Measurements from ENCODE around the gene TFPI.

The TFPI gene

GRCh38 chr2:187554011-187554703 lies at the start of gene TFPI:
Gene TFPI, minus strand, starts transcription at chr2:187554435. Its CDS starts 50,667 bp downstream, at chr2:187503768.
- no peak within 1 kb of the TSS for H3K27ac ChIP-seq (ENCODE audit: low read depth, low read length)
- no peaks in the 10 kb centered on the region for H3K9me3 ChIP-seq (ENCODE audit: low read length)
- no peaks in the 10 kb centered on the region for H3K4me1 ChIP-seq (ENCODE audit: insufficient read depth, low read length)
- peak within 1 kb of the TSS; percentile 55 for H3K9ac ChIP-seq (ENCODE audit: low read length)
- no peaks in the 10 kb centered on the region for H3K27me3 ChIP-seq (ENCODE audit: control insufficient read depth in 1 of 2, insufficient read depth in 2 of 2, low read length in 2 of 2)
- peak within 1 kb of the TSS; percentile 13 to 58 for H3K4me3 ChIP-seq (ENCODE audit: low read depth in 1 of 2, low read length in 2 of 2)
- no peaks in the 10 kb centered on the region for H3K36me3 ChIP-seq (ENCODE audit: insufficient read depth, low read length)

GRCh38 chr2:187594801-187595200 lies 40.6 kb upstream of the TFPI start:
- Histone ChIP-seq H3K9me3 (ENCODE audit: low read length) (no peaks in the 10 kb centered on the region), H3K4me1 (ENCODE audit: insufficient read depth, low read length) (no peaks in the 10 kb centered on the region), H3K4me3 (ENCODE audit: low read depth in 1 of 2, low read length in 2 of 2) (no peak overlapping the region), H3K36me3 (ENCODE audit: insufficient read depth, low read length) (no peaks in the 10 kb centered on the region), H3K27me3 (ENCODE audit: control insufficient read depth in 1 of 2, insufficient read depth in 2 of 2, low read length in 2 of 2) (no peaks in the 10 kb centered on the region), H3K9ac (ENCODE audit: low read length) (no peak overlapping the region), H3K27ac (ENCODE audit: low read depth, low read length) (no peak overlapping the region)

- Histone ChIP-seq H3K27ac (ENCODE audit: low read depth, low read length) (no peak overlapping the region), H3K36me3 (ENCODE audit: insufficient read depth, low read length) (no peaks in the 10 kb centered on the region), H3K9me3 (ENCODE audit: low read length) (no peaks in the 10 kb centered on the region), H3K4me3 (ENCODE audit: low read depth in 1 of 2, low read length in 2 of 2) (no peak overlapping the region), H3K9ac (ENCODE audit: low read length) (no peak overlapping the region), H3K4me1 (ENCODE audit: insufficient read depth, low read length) (no peaks in the 10 kb centered on the region), H3K27me3 (ENCODE audit: control insufficient read depth in 1 of 2, insufficient read depth in 2 of 2, low read length in 2 of 2) (no peaks in the 10 kb centered on the region)
Measured at GRCh38 chr2:187593697-187594096, 39.5 kb upstream of the TFPI start.

- H3K4me1 ChIP-seq (ENCODE audit: insufficient read depth, low read length) = no peaks in the 10 kb centered on the region
Measured at GRCh38 chr2:187593098-187593497, 38.9 kb upstream of the TFPI start.

GRCh38 chr2:187590175-187590574 lies 35.9 kb upstream of the TFPI start:
- H3K36me3 ChIP-seq (ENCODE audit: insufficient read depth, low read length) = no peaks in the 10 kb centered on the region
- H3K4me1 ChIP-seq (ENCODE audit: insufficient read depth, low read length) = no peaks in the 10 kb centered on the region
- H3K27me3 ChIP-seq (ENCODE audit: control insufficient read depth in 1 of 2, insufficient read depth in 2 of 2, low read length in 2 of 2) = no peaks in the 10 kb centered on the region
- no peak overlapping the region for H3K4me3 ChIP-seq (ENCODE audit: low read depth in 1 of 2, low read length in 2 of 2)
- H3K27ac ChIP-seq (ENCODE audit: low read depth, low read length) = no peak overlapping the region
- H3K9me3 ChIP-seq (ENCODE audit: low read length) = no peaks in the 10 kb centered on the region
- H3K9ac ChIP-seq (ENCODE audit: low read length) = no peak overlapping the region

More at GRCh38 chr2:187593098-187593497, 38.9 kb upstream of the TFPI start:
- H3K27me3 ChIP-seq (ENCODE audit: control insufficient read depth in 1 of 2, insufficient read depth in 2 of 2, low read length in 2 of 2) = no peaks in the 10 kb centered on the region
- no peaks in the 10 kb centered on the region for H3K36me3 ChIP-seq (ENCODE audit: insufficient read depth, low read length)
- H3K4me3 ChIP-seq (ENCODE audit: low read depth in 1 of 2, low read length in 2 of 2) = no peak overlapping the region
- H3K9ac ChIP-seq (ENCODE audit: low read length) = no peak overlapping the region
- no peak overlapping the region for H3K27ac ChIP-seq (ENCODE audit: low read depth, low read length)
- no peaks in the 10 kb centered on the region for H3K9me3 ChIP-seq (ENCODE audit: low read length)

GRCh38 chr2:187586011-187586641 lies 31.9 kb upstream of the TFPI start:
- no peaks in the 10 kb centered on the region for H3K27me3 ChIP-seq (ENCODE audit: control insufficient read depth in 1 of 2, insufficient read depth in 2 of 2, low read length in 2 of 2)
- no peaks in the 10 kb centered on the region for H3K4me1 ChIP-seq (ENCODE audit: insufficient read depth, low read length)
- H3K9ac ChIP-seq (ENCODE audit: low read length) = no peak overlapping the region
- H3K27ac ChIP-seq (ENCODE audit: low read depth, low read length) = no peak overlapping the region
- no peaks in the 10 kb centered on the region for H3K36me3 ChIP-seq (ENCODE audit: insufficient read depth, low read length)
- H3K9me3 ChIP-seq (ENCODE audit: low read length) = no peaks in the 10 kb centered on the region
- no peak overlapping the region for H3K4me3 ChIP-seq (ENCODE audit: low read depth in 1 of 2, low read length in 2 of 2)

- H3K27me3 ChIP-seq (ENCODE audit: control insufficient read depth in 1 of 2, insufficient read depth in 2 of 2, low read length in 2 of 2) = no peaks in the 10 kb centered on the region
- no peaks in the 10 kb centered on the region for H3K36me3 ChIP-seq (ENCODE audit: insufficient read depth, low read length)
- H3K27ac ChIP-seq (ENCODE audit: low read depth, low read length) = no peak overlapping the region
- H3K4me1 ChIP-seq (ENCODE audit: insufficient read depth, low read length) = no peaks in the 10 kb centered on the region
- peak overlapping the region; percentile 18 to 42 for H3K4me3 ChIP-seq (ENCODE audit: low read depth in 1 of 2, low read length in 2 of 2)
- H3K9ac ChIP-seq (ENCODE audit: low read length) = no peak overlapping the region
- no peaks in the 10 kb centered on the region for H3K9me3 ChIP-seq (ENCODE audit: low read length)
Measured at GRCh38 chr2:187581125-187581896, 27.1 kb upstream of the TFPI start.

GRCh38 chr2:187580462-187581124 lies 26.4 kb upstream of the TFPI start:
- Histone ChIP-seq H3K9ac (ENCODE audit: low read length) (no peak overlapping the region), H3K27ac (ENCODE audit: low read depth, low read length) (no peak overlapping the region), H3K4me3 (ENCODE audit: low read depth in 1 of 2, low read length in 2 of 2) (no peak overlapping the region), H3K27me3 (ENCODE audit: control insufficient read depth in 1 of 2, insufficient read depth in 2 of 2, low read length in 2 of 2) (no peaks in the 10 kb centered on the region), H3K36me3 (ENCODE audit: insufficient read depth, low read length) (no peaks in the 10 kb centered on the region), H3K4me1 (ENCODE audit: insufficient read depth, low read length) (no peaks in the 10 kb centered on the region), H3K9me3 (ENCODE audit: low read length) (no peaks in the 10 kb centered on the region)

GRCh38 chr2:187577310-187577709 lies 23.1 kb upstream of the TFPI start:
- Histone ChIP-seq H3K4me1 (ENCODE audit: insufficient read depth, low read length) (no peaks in the 10 kb centered on the region), H3K9me3 (ENCODE audit: low read length) (no peaks in the 10 kb centered on the region), H3K9ac (ENCODE audit: low read length) (no peak overlapping the region), H3K27ac (ENCODE audit: low read depth, low read length) (no peak overlapping the region), H3K4me3 (ENCODE audit: low read depth in 1 of 2, low read length in 2 of 2) (no peak overlapping the region), H3K36me3 (ENCODE audit: insufficient read depth, low read length) (no peaks in the 10 kb centered on the region), H3K27me3 (ENCODE audit: control insufficient read depth in 1 of 2, insufficient read depth in 2 of 2, low read length in 2 of 2) (no peaks in the 10 kb centered on the region)

- no peaks in the 10 kb centered on the region for H3K36me3 ChIP-seq (ENCODE audit: insufficient read depth, low read length)
- H3K9me3 ChIP-seq (ENCODE audit: low read length) = no peaks in the 10 kb centered on the region
- no peak overlapping the region for H3K27ac ChIP-seq (ENCODE audit: low read depth, low read length)
- no peak overlapping the region for H3K4me3 ChIP-seq (ENCODE audit: low read depth in 1 of 2, low read length in 2 of 2)
- no peak overlapping the region for H3K9ac ChIP-seq (ENCODE audit: low read length)
- H3K4me1 ChIP-seq (ENCODE audit: insufficient read depth, low read length) = no peaks in the 10 kb centered on the region
- H3K27me3 ChIP-seq (ENCODE audit: control insufficient read depth in 1 of 2, insufficient read depth in 2 of 2, low read length in 2 of 2) = no peaks in the 10 kb centered on the region
Measured at GRCh38 chr2:187576906-187577305, 22.7 kb upstream of the TFPI start.

- H3K9me3 ChIP-seq (ENCODE audit: low read length) = no peaks in the 10 kb centered on the region
- no peak overlapping the region for H3K9ac ChIP-seq (ENCODE audit: low read length)
- no peaks in the 10 kb centered on the region for H3K4me1 ChIP-seq (ENCODE audit: insufficient read depth, low read length)
- no peaks in the 10 kb centered on the region for H3K27me3 ChIP-seq (ENCODE audit: control insufficient read depth in 1 of 2, insufficient read depth in 2 of 2, low read length in 2 of 2)
- H3K4me3 ChIP-seq (ENCODE audit: low read depth in 1 of 2, low read length in 2 of 2) = no peak overlapping the region
- no peaks in the 10 kb centered on the region for H3K36me3 ChIP-seq (ENCODE audit: insufficient read depth, low read length)
- no peak overlapping the region for H3K27ac ChIP-seq (ENCODE audit: low read depth, low read length)
Measured at GRCh38 chr2:187575751-187576067, 21.5 kb upstream of the TFPI start.
